HepG2 (cell line): ENCODE measurements around the gene TMIGD3. TPM values are rescaled to one million over a fixed set of nuclear protein-coding genes. Genes with fewer than 3 reads are reported as not detected.

Source experiments
- ATAC-seq: fragments of 200-7000 bp; cut with Tn5 transposase; 3 replicates; pipeline ENCODE4 v1.9.1; 2020; ENCODE audit warnings: mild to moderate bottlenecking, moderate library complexity
- BruUV-seq: library from RNA; stranded (reverse); fragments of 400-500 nt; replicated peaks from 2 replicates; lab custom pipeline; 2021; lab: Mats Ljungman, UMichigan
- CTCF ChIA-PET: fragments of 300-600 bp; formaldehyde crosslinking; extraction: SDS; loops from one replicate; lab custom pipeline; 2021; ENCODE audit warnings: low total read pairs, inconsistent platforms, low intra/inter-chr PET ratio; lab: Yijun Ruan, JAX
- POLR2A ChIA-PET: fragments of 350-600 bp; sonication (Branson Sonifier 250); formaldehyde crosslinking; loops from one replicate; lab custom pipeline; 2020; ENCODE audit warnings: antibody characterized with exemption, inconsistent platforms; lab: Yijun Ruan, JAX
- DNase-seq: peaks from one replicate; pipeline ENCODE4 v3.0.0-alpha.2; 2015; ENCODE audit warnings: low spot score
- FAIRE-seq: peaks from 3 replicates; lab custom pipeline; 2011; peaks lifted over from hg19 to GRCh38; lab: Jason Lieb, UNC
- H2AFZ ChIP-seq: one replicate; pipeline ENCODE4 v1.6.1; 2011; ENCODE audit warnings: low read length, inconsistent platforms
- H3K27ac ChIP-seq: fragments of 300-600 bp; 3 replicates; pipeline ENCODE4 v1.8.0; 2011; ENCODE audit warnings: mixed run types, mild to moderate bottlenecking, mixed read lengths, low read length, inconsistent platforms; ENCODE audit not compliant: insufficient read depth; ENCODE audit errors: extremely low read length
- H3K27me3 ChIP-seq, 2 experiments: fragments of 200-600 bp in 1 of 2; 2 replicates in 1 of 2; 3 replicates in 1 of 2; pipeline versions ENCODE4 v1.6.0 to v1.8.0; 2011; ENCODE audit warnings: low read length in 2 of 2, mild to moderate bottlenecking in 2 of 2, moderate library complexity in 2 of 2, inconsistent platforms in 1 of 2; ENCODE audit not compliant: insufficient read depth in 2 of 2, control insufficient read depth in 1 of 2
- H3K36me3 ChIP-seq, 2 experiments: fragments of 200-600 bp in 1 of 2; replicated peaks in 1 of 2; 2 replicates in 1 of 2; 3 replicates in 1 of 2; pipeline versions ENCODE4 v1.5.1 to v1.8.0; 2011; ENCODE audit warnings: low read length in 2 of 2, inconsistent platforms in 1 of 2; ENCODE audit not compliant: insufficient read depth in 2 of 2, control insufficient read depth in 1 of 2
- H3K4me1 ChIP-seq: 2 replicates; pipeline ENCODE4 v1.5.1; 2012; ENCODE audit warnings: low read length, inconsistent platforms; ENCODE audit not compliant: insufficient read depth
- H3K4me2 ChIP-seq: 2 replicates; pipeline ENCODE4 v1.6.0; 2011; ENCODE audit warnings: low read depth, low read length, inconsistent platforms
- H3K4me3 ChIP-seq, 3 experiments: fragments of 200-600 bp in 1 of 3; sonication (generic), shearing (Covaris generic) in 1 of 3; replicated peaks in 1 of 3; 2 replicates each; pipeline ENCODE4 v1.5.1; 2011 to 2016; ENCODE audit warnings: low read length in 3 of 3, inconsistent platforms in 2 of 3, low read depth in 2 of 3, mild to moderate bottlenecking in 2 of 3, control low read depth in 1 of 3, mixed read lengths in 1 of 3; ENCODE audit not compliant: insufficient read depth in 1 of 3
- H3K79me2 ChIP-seq: one replicate; pipeline ENCODE4 v1.6.1; 2011; ENCODE audit warnings: low read length, inconsistent platforms; ENCODE audit not compliant: insufficient read depth
- H3K9ac ChIP-seq: 2 replicates; pipeline ENCODE4 v1.6.0; 2011; ENCODE audit warnings: mild to moderate bottlenecking, low read depth, low read length, inconsistent platforms; ENCODE audit not compliant: insufficient read depth
- H3K9me3 ChIP-seq: 2 replicates; pipeline ENCODE4 v1.5.1; 2012; ENCODE audit warnings: mild to moderate bottlenecking, low read length
- H4K20me1 ChIP-seq: 2 replicates; pipeline ENCODE4 v1.6.0; 2011; ENCODE audit warnings: inconsistent platforms, mild to moderate bottlenecking, low read length, moderate library complexity; ENCODE audit not compliant: insufficient read depth
- HCFC1 ChIP-seq: fragments of 150-350 bp; IDR thresholded peaks from 2 replicates; pipeline ENCODE4 v1.6.1; 2014; ENCODE audit warnings: low read depth, low read length
- KIAA2018 ChIP-seq: sonication (generic); formaldehyde crosslinking; IDR thresholded peaks from 2 replicates; pipeline ENCODE4 v1.5.0; 2020; ENCODE audit warnings: mild to moderate bottlenecking, missing genetic modification reagents, borderline replicate concordance
- MEF2D ChIP-seq: sonication (generic); formaldehyde crosslinking; IDR thresholded peaks from 2 replicates; pipeline ENCODE4 v1.5.1; 2020; ENCODE audit warnings: mild to moderate bottlenecking, missing genetic modification reagents
- PATZ1 ChIP-seq: sonication (generic); formaldehyde crosslinking; IDR thresholded peaks from 2 replicates; pipeline ENCODE4 v1.4.0; 2020; ENCODE audit warnings: missing genetic modification reagents
- RAD21 ChIP-seq: fragments of 450-650 bp; formaldehyde crosslinking; IDR thresholded peaks from 2 replicates; pipeline ENCODE4 v1.5.0; 2020; ENCODE audit warnings: mild to moderate bottlenecking
- SOX6 ChIP-seq, 2 experiments: fragments of 450-650 bp in 1 of 2; sonication (generic) in 1 of 2; formaldehyde crosslinking in 1 of 2; IDR thresholded peaks; 2 replicates each; pipeline versions ENCODE4 v1.4.0 to v1.6.1; 2017 to 2020; ENCODE audit warnings: antibody characterized with exemption in 1 of 2, mild to moderate bottlenecking in 1 of 2, missing genetic modification reagents in 1 of 2
- TCF12 ChIP-seq, 2 experiments: fragments of 450-650 bp in 1 of 2; sonication (generic) in 1 of 2; formaldehyde crosslinking in 1 of 2; IDR thresholded peaks; 2 replicates each; pipeline versions ENCODE4 v1.6.1 to v1.8.0; 2017 to 2022; ENCODE audit warnings: antibody characterized with exemption in 1 of 2, mild to moderate bottlenecking in 1 of 2, missing genetic modification reagents in 1 of 2, moderate library complexity in 1 of 2
- ZNF230 ChIP-seq: sonication (generic); formaldehyde crosslinking; IDR thresholded peaks from 2 replicates; pipeline ENCODE4 v1.4.0; 2020; ENCODE audit warnings: mild to moderate bottlenecking, missing genetic modification reagents
- ZNF883 ChIP-seq: sonication (generic); formaldehyde crosslinking; IDR thresholded peaks from 2 replicates; pipeline ENCODE4 v1.5.1; 2020; ENCODE audit warnings: mild to moderate bottlenecking, missing genetic modification reagents; ENCODE audit errors: not compliant biosample characterization
- WGBS: methylation state at CpG from one replicate; pipeline ENCODE4 v1.1.6; 2017; ENCODE audit warnings: low lambda C conversion rate; 5-methylcytosine and 5-hydroxymethylcytosine counted together
- in situ Hi-C: cut with HindIII; loops from 2 replicates; pipeline ENCODE4 v1.10.0; 2017; ENCODE audit warnings: low pct_unique_long_range_greater_than_20kb; ENCODE audit not compliant: extremely low pct_ligation_motif_present
- intact Hi-C: fragments of 100-400 bp; cut with micrococcal nuclease; formaldehyde crosslinking; loops from one replicate; pipeline ENCODE4 v1.10.0; 2022; ENCODE audit not compliant: unreplicated experiment
- polyA plus RNA-seq, 8 experiments: library from polyadenylated mRNA; depleted of rRNA in 3 of 8; stranded (reverse) in 7 of 8; unstranded in 1 of 8; fragments of >200 nt; fragmentation: Illumina TruSeq in 4 of 8; extraction: Trizol in 4 of 8; gene quantifications; 2 replicates each; pipeline versions ENCODE4 v1.2.1 to v1.2.3, GENCODE V29; 2011 to 2016; ENCODE audit warnings: low read depth in 4 of 8, missing spikeins in 1 of 8, mixed read lengths in 1 of 8; ENCODE audit not compliant: insufficient read depth in 1 of 8
- total RNA-seq, 5 experiments: library from RNA; depleted of rRNA; stranded (reverse); fragments of >200 nt; fragmentation: Illumina TruSeq; extraction: Trizol; gene quantifications; 2 replicates each; pipeline ENCODE4 v1.2.3, GENCODE V29; 2016; ENCODE audit warnings: low read depth in 1 of 5

Gene TMIGD3
- total and polyA plus RNA-seq, 2 of the 13 experiments (the other 11 are each of a cell fraction or from before 2014, with no cell fraction given) = not detected

- TF ChIP-seq KIAA2018 (CRISPR knock-in tag) = no peak
- no peak for TF ChIP-seq ZNF230 (CRISPR knock-in tag)
- no peak for TF ChIP-seq ZNF883
- TF ChIP-seq, all 625 proteins: peak for 0
Observed at GRCh38 chr1:111442457-111442856, 61.0 kb downstream of the TMIGD3 start (continued).

GRCh38 chr1:111441573-111442192 is 61.8 kb downstream of the TMIGD3 start:
- no peak overlapping the region for H2AFZ ChIP-seq
- BruUV-seq = no TSS peak
- ChIA-PET POLR2A (interaction anchor here (1.7 kb wide), 1 partner anchor 19 kb away, joined by 8 read pairs; no protein-coding TSS in a partner anchor), CTCF (interaction anchor here (0.8 to 1.8 kb wide), 2 partner anchors 42 to 219 kb away, joined by 3 to 4 read pairs; no protein-coding TSS in a partner anchor)
- in situ Hi-C loops = no loop called here
- H3K36me3 ChIP-seq = peaks cover 27 to 73% of the 10 kb centered on the region in 2 experiments
- 74% methylated on average over 8 of the region's 9 CpGs for WGBS
- H3K27ac ChIP-seq = peak overlapping the region; percentile 24
- FAIRE-seq (peak; percentile 47), DNase-seq (peak; percentile 46), ATAC-seq (peak; percentile 88)
- intact Hi-C loops = no loop called here
- H3K79me2 ChIP-seq = peaks cover 8% of the 10 kb centered on the region
- H3K4me1 ChIP-seq = peaks cover 45% of the 10 kb centered on the region
- H4K20me1 ChIP-seq = no peaks in the 10 kb centered on the region
- no peak overlapping the region for H3K9ac ChIP-seq
- no peaks in the 10 kb centered on the region for H3K27me3 ChIP-seq
- no peak overlapping the region for H3K4me2 ChIP-seq
- no peaks in the 10 kb centered on the region for H3K9me3 ChIP-seq
- no peak overlapping the region for H3K4me3 ChIP-seq
- TF ChIP-seq TCF12 (IDR thresholded peaks at IDR 0.05) = no peak
- no peak for TF ChIP-seq TCF12 (CRISPR knock-in tag; IDR thresholded peaks at IDR 0.05)
- TF ChIP-seq PATZ1 (CRISPR knock-in tag) = 0 out of 2 replicates have a peak, but pooled peaks have one; percentile 39
- no peak for TF ChIP-seq SOX6 (IDR thresholded peaks at IDR 0.05)
- peak; percentile 34 for TF ChIP-seq SOX6 (CRISPR knock-in tag; IDR thresholded peaks at IDR 0.05)
- TF ChIP-seq RAD21 = peak; percentile 47; the same call in 1 of the 2 replicates
- 0 out of 2 replicates have a peak, but pooled peaks have one; percentile 30 for TF ChIP-seq MEF2D (CRISPR knock-in tag)
- TF ChIP-seq HCFC1 = no peak
